Lower lobe of right lung (tissue), 2 donors: ENCODE results near the gene SOX13. TPM values are rescaled to one million over a fixed set of nuclear protein-coding genes. Genes with fewer than 3 reads are reported as not detected.

Experiments used
- ATAC-seq, 2 donors: fragments of 200-7000 bp; cut with Tn5 transposase; one replicate each; pipeline ENCODE4 v1.9.1; 2020 to 2022; ENCODE audit warnings: mild to moderate bottlenecking in 2 of 2, moderate library complexity in 2 of 2
- DNase-seq: peaks from one replicate; pipeline ENCODE4 v3.0.0-alpha.2; 2020
- H3K27ac ChIP-seq: fragments of 200-600 bp; one replicate; pipeline ENCODE4 v1.8.0; 2022
- H3K27me3 ChIP-seq: fragments of 200-600 bp; one replicate; pipeline ENCODE4 v1.8.0; 2022; ENCODE audit warnings: low read depth
- H3K36me3 ChIP-seq: fragments of 200-600 bp; one replicate; pipeline ENCODE4 v1.8.0; 2022; ENCODE audit warnings: mild to moderate bottlenecking
- H3K4me1 ChIP-seq: fragments of 200-600 bp; one replicate; pipeline ENCODE4 v1.8.0; 2022
- H3K4me3 ChIP-seq: fragments of 200-600 bp; one replicate; pipeline ENCODE4 v1.8.0; 2022; ENCODE audit warnings: mild to moderate bottlenecking
- H3K9me3 ChIP-seq: fragments of 200-600 bp; one replicate; pipeline ENCODE4 v1.8.0; 2022
- CTCF ChIP-seq: fragments of 200-600 bp; IDR thresholded peaks from one replicate; pipeline ENCODE4 v1.8.0; 2022; ENCODE audit warnings: antibody characterized with exemption, mild to moderate bottlenecking
- intact Hi-C: fragments of 100-400 bp; cut with DNase I; formaldehyde crosslinking; loops from one replicate; pipeline ENCODE4 v1.11.0; 2022
- total RNA-seq: library from RNA; stranded (reverse); fragmentation: NEBNext Ultra II Directional; extraction: Animal tissue kit (Norgen Biotek cat#: 25700); gene quantifications from one replicate; pipeline ENCODE4 v1.2.1, GENCODE V29; 2021
- donor health status: DM: no; HTN: yes; CAD: no; lungs with severe emphysema.

Gene SOX13
- total RNA-seq, 1 donor from 2014 or later: 57.8 TPM

- ATAC-seq (no peak), DNase-seq (no peak)
- H3K27ac ChIP-seq: no peak overlapping the region
- H3K9me3 ChIP-seq: no peaks in the 10 kb centered on the region
- no peak overlapping the region for H3K4me3 ChIP-seq
- no peak for TF ChIP-seq CTCF
- intact Hi-C loops: no loop called here
- H3K27me3 ChIP-seq: no peaks in the 10 kb centered on the region
- no peaks in the 10 kb centered on the region for H3K4me1 ChIP-seq
- no peaks in the 10 kb centered on the region for H3K36me3 ChIP-seq
These were observed 40.2 kb upstream of the SOX13 start for GRCh38 chr1:204032642-204033235.

- no peaks in the 10 kb centered on the region for H3K4me1 ChIP-seq
- no peak for ATAC-seq
- no peak for TF ChIP-seq CTCF
- no peaks in the 10 kb centered on the region for H3K27me3 ChIP-seq
- no peak for DNase-seq
- intact Hi-C loops: no loop called here
- no peaks in the 10 kb centered on the region for H3K9me3 ChIP-seq
- H3K27ac ChIP-seq: no peak overlapping the region
- no peak overlapping the region for H3K4me3 ChIP-seq
- no peaks in the 10 kb centered on the region for H3K36me3 ChIP-seq
These were observed 39.6 kb upstream of the SOX13 start for GRCh38 chr1:204033306-204033705.

- DNase-seq: no peak
- Histone ChIP-seq H3K9me3 (no peaks in the 10 kb centered on the region), H3K27me3 (no peaks in the 10 kb centered on the region), H3K4me1 (no peaks in the 10 kb centered on the region), H3K36me3 (no peaks in the 10 kb centered on the region), H3K27ac (no peak overlapping the region), H3K4me3 (no peak overlapping the region)
- TF ChIP-seq CTCF: no peak
- intact Hi-C loops: no loop called here
- ATAC-seq: no peak
These were observed 35.8 kb upstream of the SOX13 start for GRCh38 chr1:204036882-204037655.

- TF ChIP-seq CTCF: no peak
- DNase-seq: no peak
- intact Hi-C loops: no loop called here
- Histone ChIP-seq H3K4me1 (no peaks in the 10 kb centered on the region), H3K4me3 (no peak overlapping the region), H3K9me3 (no peaks in the 10 kb centered on the region), H3K36me3 (no peaks in the 10 kb centered on the region), H3K27me3 (no peaks in the 10 kb centered on the region), H3K27ac (peak overlapping the region; percentile 15)
- ATAC-seq: no peak
These were observed 31.6 kb upstream of the SOX13 start for GRCh38 chr1:204041232-204041767.

GRCh38 chr1:204041803-204042505, 31.0 kb upstream of the SOX13 start:
- intact Hi-C loops: no loop called here
- no peaks in the 10 kb centered on the region for H3K36me3 ChIP-seq
- H3K9me3 ChIP-seq: no peaks in the 10 kb centered on the region
- H3K4me3 ChIP-seq: no peak overlapping the region
- H3K4me1 ChIP-seq: no peaks in the 10 kb centered on the region
- peak overlapping the region; percentile 15 for H3K27ac ChIP-seq
- ATAC-seq (no peak), DNase-seq (no peak)
- no peaks in the 10 kb centered on the region for H3K27me3 ChIP-seq
- no peak for TF ChIP-seq CTCF
